Keratinocyte (primary cell): ENCODE data around the gene MOB2. TPM values are rescaled to one million over a fixed set of nuclear protein-coding genes. Genes with fewer than 3 reads are reported as not detected.

Source experiments
- DNase-seq: peaks from one replicate; pipeline ENCODE4 v3.0.0-alpha.2; 2011; ENCODE audit warnings: low read depth, missing footprints, low spot score
- FAIRE-seq: peaks from 2 replicates; lab custom pipeline; 2011; peaks lifted over from hg19 to GRCh38; lab: Jason Lieb, UNC
- H2AFZ ChIP-seq: 2 replicates; pipeline ENCODE4 v1.6.0; 2012; ENCODE audit warnings: low read length, control low read depth, inconsistent platforms; ENCODE audit not compliant: control insufficient read depth
- H3K27ac ChIP-seq: 2 replicates; pipeline ENCODE4 v1.5.1; 2011; ENCODE audit warnings: low read length; ENCODE audit not compliant: control insufficient read depth, insufficient read depth
- H3K27me3 ChIP-seq: 3 replicates; pipeline ENCODE4 v1.6.0; 2011; ENCODE audit warnings: low read length; ENCODE audit not compliant: control insufficient read depth, insufficient read depth; ENCODE audit errors: extremely low read depth
- H3K36me3 ChIP-seq, 2 experiments: 2 replicates in 1 of 2; 3 replicates in 1 of 2; pipeline ENCODE4 v1.5.1; 2011; ENCODE audit warnings: low read length in 2 of 2, mild to moderate bottlenecking in 1 of 2; ENCODE audit not compliant: control insufficient read depth in 2 of 2, insufficient read depth in 2 of 2; ENCODE audit errors: extremely low read depth in 1 of 2
- H3K4me1 ChIP-seq: 3 replicates; pipeline ENCODE4 v1.5.1; 2011; ENCODE audit warnings: low read length; ENCODE audit not compliant: control insufficient read depth, insufficient read depth; ENCODE audit errors: extremely low read depth
- H3K4me2 ChIP-seq: 3 replicates; pipeline ENCODE4 v1.6.0; 2011; ENCODE audit warnings: low read depth, low read length; ENCODE audit not compliant: control insufficient read depth, insufficient read depth; ENCODE audit errors: extremely low read depth
- H3K4me3 ChIP-seq, 3 experiments: fragments of 200-600 bp in 1 of 3; sonication (generic) in 1 of 3; 2 replicates in 2 of 3; 3 replicates in 1 of 3; pipeline ENCODE4 v1.5.1; 2011 to 2016; ENCODE audit warnings: low read length in 3 of 3, mild to moderate bottlenecking in 3 of 3, control low read depth in 2 of 3, inconsistent platforms in 1 of 3, low read depth in 1 of 3, mixed read lengths in 1 of 3, mixed run types in 1 of 3, moderate library complexity in 1 of 3; ENCODE audit not compliant: control insufficient read depth in 2 of 3, insufficient read depth in 2 of 3; ENCODE audit errors: extremely low read depth in 1 of 3
- H3K79me2 ChIP-seq: 2 replicates; pipeline ENCODE4 v1.6.0; 2012; ENCODE audit warnings: low read length; ENCODE audit not compliant: control insufficient read depth, insufficient read depth
- H3K9ac ChIP-seq: 3 replicates; pipeline ENCODE4 v1.6.0; 2011; ENCODE audit warnings: low read length; ENCODE audit not compliant: control insufficient read depth, insufficient read depth; ENCODE audit errors: extremely low read depth
- H3K9me1 ChIP-seq: 3 replicates; pipeline ENCODE4 v1.6.0; 2011; ENCODE audit warnings: low read length; ENCODE audit not compliant: control insufficient read depth, insufficient read depth; ENCODE audit errors: extremely low read depth
- H3K9me3 ChIP-seq: 2 replicates; pipeline ENCODE4 v1.5.1; 2012; ENCODE audit warnings: low read depth, low read length; ENCODE audit not compliant: control insufficient read depth
- H4K20me1 ChIP-seq: 3 replicates; pipeline ENCODE4 v1.6.0; 2011; ENCODE audit warnings: low read length; ENCODE audit not compliant: control insufficient read depth, insufficient read depth; ENCODE audit errors: extremely low read depth
- EZH2 ChIP-seq: IDR thresholded peaks from one replicate; pipeline ENCODE4 v1.6.1; 2012; ENCODE audit warnings: inconsistent platforms, mild to moderate bottlenecking, low read length, moderate library complexity
- dilution Hi-C: fragments of 300-500 bp; cut with MboI; formaldehyde crosslinking; loops from one replicate; pipeline ENCODE4 v1.7.0; 2020; ENCODE audit warnings: low sequenced_read_pairs; ENCODE audit not compliant: extremely low pct_ligation_motif_present
- polyA plus RNA-seq, 5 experiments: library from polyadenylated mRNA; depleted of rRNA in 3 of 5; stranded (reverse) in 3 of 5; stranded (forward) in 1 of 5; unstranded in 1 of 5; fragments of >200 nt; gene quantifications; 1 replicate in 1 of 5; 2 replicates in 3 of 5; 3 replicates in 1 of 5; pipeline versions ENCODE4 v1.2.1 to v1.2.3, GENCODE V29; 2011 to 2012; ENCODE audit warnings: missing spikeins in 2 of 5, low read depth in 1 of 5, low replicate concordance in 1 of 5
- TF ChIP-seq, protein P1 (sequence below), 3 experiments: IDR thresholded peaks in 1 of 3; conservative IDR thresholded peaks in 1 of 3; optimal IDR thresholded peaks in 1 of 3; 2 replicates in 2 of 3; 3 replicates in 1 of 3; pipeline versions ENCODE3 to v1.5.1; 2011; ENCODE audit warnings: low read length in 3 of 3, mild to moderate bottlenecking in 3 of 3, moderate library complexity in 2 of 3, control low read depth in 1 of 3, inconsistent platforms in 1 of 3; ENCODE audit not compliant: insufficient read depth in 2 of 3; ENCODE audit errors: extremely low read depth in 1 of 3

MOB2 gene
- polyA plus RNA-seq, 1 donor (not counting 4 experiments of a cell fraction or from before 2014, with no cell fraction given), result 37.7 TPM

DNA sequence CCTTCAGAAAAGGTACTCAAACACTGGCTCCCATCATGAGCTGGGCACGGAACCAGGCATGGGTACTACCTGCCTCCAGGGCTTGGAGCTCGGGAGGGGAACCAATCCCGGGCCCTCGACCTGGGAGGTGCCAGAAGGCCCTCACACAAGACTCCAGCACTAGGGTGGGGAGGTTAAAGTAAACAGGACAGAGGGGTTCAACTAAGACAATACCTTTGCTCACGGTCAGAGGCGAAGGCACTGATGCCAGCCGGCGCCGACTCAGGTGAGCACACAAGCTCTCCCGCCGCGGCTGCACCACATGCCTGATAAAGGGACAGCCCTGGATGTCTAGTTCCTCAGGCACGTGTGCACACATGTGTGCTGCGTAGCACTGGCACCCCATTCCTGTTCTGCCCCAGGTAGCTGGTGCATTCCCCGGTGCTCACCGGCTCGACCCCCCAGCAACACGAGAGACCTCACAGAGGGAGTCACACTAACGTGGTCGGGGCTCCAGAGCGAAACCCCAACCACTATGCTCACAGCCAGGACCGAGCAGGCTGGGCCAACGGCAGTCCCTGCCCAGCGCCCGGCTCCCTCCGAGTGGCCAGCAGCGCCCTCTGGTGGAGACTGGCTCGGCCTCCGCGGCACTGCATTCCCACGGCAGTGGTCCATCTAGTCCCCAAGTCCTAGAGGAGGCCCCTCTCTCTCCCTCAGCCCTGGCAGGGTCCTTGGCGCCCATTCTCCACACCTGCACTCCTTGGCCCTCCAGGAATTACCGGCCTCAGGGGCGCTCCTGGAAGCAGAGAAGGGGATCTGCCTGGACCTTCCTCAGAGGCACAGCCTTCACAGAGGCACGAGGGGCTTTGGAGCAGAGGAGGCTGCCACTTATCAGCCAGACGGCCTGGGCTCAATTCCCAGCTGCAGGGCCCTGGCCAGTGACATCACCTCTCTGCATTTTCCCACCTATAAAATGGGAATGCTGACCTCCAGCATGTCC lies 28.8 kb upstream of the MOB2 start:
- Histone ChIP-seq H3K79me2 (peaks cover 74% of the 10 kb centered on the region), H2AFZ (no peak overlapping the region), H3K36me3 (peaks cover 0 to 4% of the 10 kb centered on the region in 2 experiments), H3K9ac (peak overlapping the region; percentile 5), H4K20me1 (peaks cover 52% of the 10 kb centered on the region), H3K27ac (no peak overlapping the region), H3K9me3 (no peaks in the 10 kb centered on the region), H3K4me1 (peaks cover 14% of the 10 kb centered on the region), H3K9me1 (peaks cover 3% of the 10 kb centered on the region), H3K4me3 (no peak overlapping the region), H3K4me2 (peak overlapping the region; percentile 39), H3K27me3 (no peaks in the 10 kb centered on the region)
- dilution Hi-C loops, result no loop called here
- FAIRE-seq, result peak; percentile 56
- no peak for TF ChIP-seq EZH2
- TF ChIP-seq, protein P1, sequence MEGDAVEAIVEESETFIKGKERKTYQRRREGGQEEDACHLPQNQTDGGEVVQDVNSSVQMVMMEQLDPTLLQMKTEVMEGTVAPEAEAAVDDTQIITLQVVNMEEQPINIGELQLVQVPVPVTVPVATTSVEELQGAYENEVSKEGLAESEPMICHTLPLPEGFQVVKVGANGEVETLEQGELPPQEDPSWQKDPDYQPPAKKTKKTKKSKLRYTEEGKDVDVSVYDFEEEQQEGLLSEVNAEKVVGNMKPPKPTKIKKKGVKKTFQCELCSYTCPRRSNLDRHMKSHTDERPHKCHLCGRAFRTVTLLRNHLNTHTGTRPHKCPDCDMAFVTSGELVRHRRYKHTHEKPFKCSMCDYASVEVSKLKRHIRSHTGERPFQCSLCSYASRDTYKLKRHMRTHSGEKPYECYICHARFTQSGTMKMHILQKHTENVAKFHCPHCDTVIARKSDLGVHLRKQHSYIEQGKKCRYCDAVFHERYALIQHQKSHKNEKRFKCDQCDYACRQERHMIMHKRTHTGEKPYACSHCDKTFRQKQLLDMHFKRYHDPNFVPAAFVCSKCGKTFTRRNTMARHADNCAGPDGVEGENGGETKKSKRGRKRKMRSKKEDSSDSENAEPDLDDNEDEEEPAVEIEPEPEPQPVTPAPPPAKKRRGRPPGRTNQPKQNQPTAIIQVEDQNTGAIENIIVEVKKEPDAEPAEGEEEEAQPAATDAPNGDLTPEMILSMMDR (optimal IDR thresholded peaks at IDR 0.05 in 1 of 3, IDR thresholded peaks at IDR 0.05 in 1 of 3, conservative IDR thresholded peaks at IDR 0.05 in 1 of 3; ENCODE audit: extremely low read depth in 1 of 3, insufficient read depth in 2 of 3, low read length in 3 of 3), result peak; percentile 89 to 99 (median 94)
- no peak for DNase-seq

DNA sequence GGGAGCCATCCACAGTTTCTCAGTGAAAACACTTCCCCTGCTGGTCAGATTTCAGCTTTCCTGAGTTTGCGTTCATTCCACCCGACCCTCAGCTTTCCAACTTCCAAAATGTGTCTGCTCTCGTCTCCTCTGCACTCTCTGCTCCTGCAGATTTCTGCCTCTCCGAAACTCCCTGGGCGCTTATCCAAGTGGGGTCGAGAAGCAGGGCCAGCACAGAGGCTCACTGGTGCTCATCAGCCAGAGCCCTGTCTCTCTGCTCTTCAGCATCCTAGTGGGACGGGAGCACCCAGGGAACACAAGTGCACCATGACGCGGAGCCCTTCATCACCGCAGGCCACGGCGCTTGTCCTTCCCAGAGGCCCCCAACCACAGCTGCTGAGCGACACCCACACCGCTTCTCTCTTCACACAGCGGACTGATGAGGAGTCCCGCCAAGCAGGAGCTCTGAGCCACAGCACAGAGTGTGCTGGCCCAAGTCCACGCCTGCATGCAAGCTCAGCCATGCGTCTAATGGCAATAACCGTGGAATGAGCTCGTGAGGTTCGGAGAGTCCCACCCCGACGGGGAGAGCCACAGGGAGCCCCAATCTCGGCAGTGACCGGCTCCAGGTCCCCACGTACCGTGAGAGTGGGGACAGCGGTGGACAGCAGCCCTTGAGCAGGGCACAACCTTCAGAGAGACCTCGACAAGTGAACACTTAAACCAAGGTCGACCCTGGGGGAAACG lies 27.9 kb upstream of the MOB2 start:
- Histone ChIP-seq H3K4me3 (no peak overlapping the region), H3K4me2 (no peak overlapping the region), H3K27me3 (no peaks in the 10 kb centered on the region), H3K27ac (no peak overlapping the region), H2AFZ (no peak overlapping the region), H3K4me1 (peaks cover 14% of the 10 kb centered on the region), H4K20me1 (peaks cover 53% of the 10 kb centered on the region), H3K36me3 (peaks cover 0 to 4% of the 10 kb centered on the region in 2 experiments), H3K9me3 (no peaks in the 10 kb centered on the region), H3K79me2 (peaks cover 73% of the 10 kb centered on the region), H3K9ac (peak overlapping the region; percentile 3), H3K9me1 (peaks cover 3% of the 10 kb centered on the region)
- FAIRE-seq, result no peak
- TF ChIP-seq, protein P1 (optimal IDR thresholded peaks at IDR 0.05 in 1 of 3, IDR thresholded peaks at IDR 0.05 in 1 of 3, conservative IDR thresholded peaks at IDR 0.05 in 1 of 3; ENCODE audit: extremely low read depth in 1 of 3, insufficient read depth in 2 of 3, low read length in 3 of 3), result no peak
- TF ChIP-seq EZH2, result no peak
- DNase-seq, result no peak
- dilution Hi-C loops, result no loop called here
